ENCODE results near the gene CEP112.

Gene CEP112

DNA sequence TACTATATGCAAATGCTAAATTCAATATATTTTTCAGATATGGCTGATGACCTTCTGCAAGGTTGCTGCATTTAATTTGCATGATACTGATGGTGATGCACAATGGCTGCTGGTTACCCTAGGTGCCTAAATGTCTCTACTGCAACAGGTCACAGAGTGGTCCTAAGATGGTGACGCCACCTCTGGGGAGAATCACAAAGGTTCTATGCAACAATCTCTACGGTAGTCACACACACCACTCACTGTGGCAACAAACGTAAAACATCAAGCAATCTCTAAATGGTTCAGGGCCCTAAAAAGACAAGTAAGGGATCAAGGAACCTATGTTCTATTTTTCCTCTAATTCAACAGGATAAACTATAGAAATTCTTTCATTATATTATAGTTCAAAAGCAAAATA lies 293.3 kb downstream of the CEP112 start:
- Histone ChIP-seq H3K9me2 (replicated peaks; ENCODE audit: insufficient read depth, low read length) (no peaks in the 10 kb centered on the region), H3K79me2 (ENCODE audit: insufficient read depth, low read length) (no peaks in the 10 kb centered on the region), H3K36me3 (ENCODE audit: low read length) (no peaks in the 10 kb centered on the region), H3K27ac (ENCODE audit: low read depth, low read length) (no peak overlapping the region), H4K20me1 (ENCODE audit: low read depth, low read length) (no peaks in the 10 kb centered on the region), H2AFZ (ENCODE audit: low read depth, low read length, severe bottlenecking) (no peak overlapping the region), H3K4me3 (ENCODE audit: insufficient read depth, low read length, poor library complexity, severe bottlenecking) (no peak overlapping the region), H3F3A (ENCODE audit: insufficient read depth) (no peaks in the 10 kb centered on the region), H3K9me3 (ENCODE audit: insufficient read depth, low read length) (no peaks in the 10 kb centered on the region), H3K4me2 (ENCODE audit: low read depth, low read length, poor library complexity, severe bottlenecking) (no peak overlapping the region), H3K9ac (ENCODE audit: low read length) (no peak overlapping the region), H3K27me3 (ENCODE audit: low read length) (no peaks in the 10 kb centered on the region)
- TF ChIP-seq, protein P1, sequence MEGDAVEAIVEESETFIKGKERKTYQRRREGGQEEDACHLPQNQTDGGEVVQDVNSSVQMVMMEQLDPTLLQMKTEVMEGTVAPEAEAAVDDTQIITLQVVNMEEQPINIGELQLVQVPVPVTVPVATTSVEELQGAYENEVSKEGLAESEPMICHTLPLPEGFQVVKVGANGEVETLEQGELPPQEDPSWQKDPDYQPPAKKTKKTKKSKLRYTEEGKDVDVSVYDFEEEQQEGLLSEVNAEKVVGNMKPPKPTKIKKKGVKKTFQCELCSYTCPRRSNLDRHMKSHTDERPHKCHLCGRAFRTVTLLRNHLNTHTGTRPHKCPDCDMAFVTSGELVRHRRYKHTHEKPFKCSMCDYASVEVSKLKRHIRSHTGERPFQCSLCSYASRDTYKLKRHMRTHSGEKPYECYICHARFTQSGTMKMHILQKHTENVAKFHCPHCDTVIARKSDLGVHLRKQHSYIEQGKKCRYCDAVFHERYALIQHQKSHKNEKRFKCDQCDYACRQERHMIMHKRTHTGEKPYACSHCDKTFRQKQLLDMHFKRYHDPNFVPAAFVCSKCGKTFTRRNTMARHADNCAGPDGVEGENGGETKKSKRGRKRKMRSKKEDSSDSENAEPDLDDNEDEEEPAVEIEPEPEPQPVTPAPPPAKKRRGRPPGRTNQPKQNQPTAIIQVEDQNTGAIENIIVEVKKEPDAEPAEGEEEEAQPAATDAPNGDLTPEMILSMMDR (IDR thresholded peaks at IDR 0.05; ENCODE audit: insufficient read depth, low read length, poor library complexity, severe bottlenecking) = no peak
- TF ChIP-seq EZH2phosphoT487 (conservative IDR thresholded peaks at IDR 0.05; ENCODE audit: low read length) = no peak

DNA sequence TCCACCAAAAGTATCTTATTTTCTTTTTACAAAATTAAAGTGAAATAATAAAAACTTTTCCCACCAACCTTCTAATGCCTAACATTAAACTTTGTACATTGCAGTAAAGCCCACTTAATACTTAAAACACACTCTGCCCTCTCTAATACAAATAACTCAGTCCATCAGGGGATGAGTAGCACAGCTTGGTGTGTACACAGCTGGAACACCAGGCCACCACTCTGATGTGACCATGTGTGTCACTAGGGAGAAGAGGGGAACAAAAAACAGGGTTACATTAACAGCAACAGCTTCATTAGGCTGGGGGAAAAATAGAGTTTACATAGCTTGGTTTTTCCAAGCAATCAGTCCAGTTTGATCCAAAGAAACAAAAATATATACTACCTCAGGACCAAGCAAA lies 295.0 kb downstream of the CEP112 start:
- Histone ChIP-seq H3K9ac (ENCODE audit: low read length) (no peak overlapping the region), H2AFZ (ENCODE audit: low read depth, low read length, severe bottlenecking) (no peak overlapping the region), H3K9me2 (replicated peaks; ENCODE audit: insufficient read depth, low read length) (no peaks in the 10 kb centered on the region), H4K20me1 (ENCODE audit: low read depth, low read length) (no peaks in the 10 kb centered on the region), H3K27me3 (ENCODE audit: low read length) (no peaks in the 10 kb centered on the region), H3K36me3 (ENCODE audit: low read length) (no peaks in the 10 kb centered on the region), H3K79me2 (ENCODE audit: insufficient read depth, low read length) (no peaks in the 10 kb centered on the region), H3K27ac (ENCODE audit: low read depth, low read length) (no peak overlapping the region), H3K4me3 (ENCODE audit: insufficient read depth, low read length, poor library complexity, severe bottlenecking) (no peak overlapping the region), H3K9me3 (ENCODE audit: insufficient read depth, low read length) (no peaks in the 10 kb centered on the region), H3K4me2 (ENCODE audit: low read depth, low read length, poor library complexity, severe bottlenecking) (no peak overlapping the region), H3F3A (ENCODE audit: insufficient read depth) (no peaks in the 10 kb centered on the region)
- TF ChIP-seq, protein P1 (IDR thresholded peaks at IDR 0.05; ENCODE audit: insufficient read depth, low read length, poor library complexity, severe bottlenecking) = no peak
- no peak for TF ChIP-seq EZH2phosphoT487 (conservative IDR thresholded peaks at IDR 0.05; ENCODE audit: low read length)

- Histone ChIP-seq H4K20me1 (ENCODE audit: low read depth, low read length) (no peaks in the 10 kb centered on the region), H3F3A (ENCODE audit: insufficient read depth) (no peaks in the 10 kb centered on the region), H3K27ac (ENCODE audit: low read depth, low read length) (no peak overlapping the region), H3K27me3 (ENCODE audit: low read length) (no peaks in the 10 kb centered on the region), H3K4me2 (ENCODE audit: low read depth, low read length, poor library complexity, severe bottlenecking) (no peak overlapping the region), H3K36me3 (ENCODE audit: low read length) (no peaks in the 10 kb centered on the region), H2AFZ (ENCODE audit: low read depth, low read length, severe bottlenecking) (no peak overlapping the region), H3K4me3 (ENCODE audit: insufficient read depth, low read length, poor library complexity, severe bottlenecking) (no peak overlapping the region), H3K9ac (ENCODE audit: low read length) (no peak overlapping the region), H3K9me2 (replicated peaks; ENCODE audit: insufficient read depth, low read length) (no peaks in the 10 kb centered on the region), H3K9me3 (ENCODE audit: insufficient read depth, low read length) (no peaks in the 10 kb centered on the region), H3K79me2 (ENCODE audit: insufficient read depth, low read length) (no peaks in the 10 kb centered on the region)
- TF ChIP-seq EZH2phosphoT487 (conservative IDR thresholded peaks at IDR 0.05; ENCODE audit: low read length) = no peak
Observed at GRCh38 chr17:65895969-65896368, 296.0 kb downstream of the CEP112 start.

DNA sequence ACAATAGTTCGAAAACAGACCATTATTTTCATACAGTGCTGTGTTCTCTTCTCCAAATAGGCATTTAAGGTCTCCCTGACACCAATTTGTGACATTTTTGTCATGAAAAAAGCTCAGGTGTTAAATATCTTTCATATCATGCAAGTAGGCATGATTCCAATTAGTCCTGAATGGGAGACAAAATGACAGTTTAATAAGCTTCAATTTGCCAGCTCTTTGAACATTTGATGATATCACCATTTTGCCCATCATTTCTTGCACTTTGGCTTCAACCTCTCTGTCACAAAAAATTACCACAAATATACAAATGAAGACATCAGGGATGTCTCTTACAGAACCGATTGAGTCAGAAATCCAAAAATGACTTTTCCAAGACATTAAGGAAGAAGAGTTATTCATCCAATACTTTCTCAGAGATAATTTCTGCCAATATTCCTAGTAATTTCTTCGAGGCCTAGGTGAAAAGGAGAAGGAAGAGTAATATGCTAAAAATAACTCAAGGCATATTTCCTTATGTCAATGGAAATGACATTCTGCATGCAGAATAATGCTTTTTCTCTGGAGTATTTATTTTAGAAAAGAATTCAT lies 298.1 kb downstream of the CEP112 start:
- Histone ChIP-seq H3K36me3 (ENCODE audit: low read length) (no peaks in the 10 kb centered on the region), H3F3A (ENCODE audit: insufficient read depth) (no peaks in the 10 kb centered on the region), H2AFZ (ENCODE audit: low read depth, low read length, severe bottlenecking) (no peak overlapping the region), H3K9me2 (replicated peaks; ENCODE audit: insufficient read depth, low read length) (no peaks in the 10 kb centered on the region), H3K4me2 (ENCODE audit: low read depth, low read length, poor library complexity, severe bottlenecking) (no peak overlapping the region), H3K79me2 (ENCODE audit: insufficient read depth, low read length) (no peaks in the 10 kb centered on the region), H3K27ac (ENCODE audit: low read depth, low read length) (no peak overlapping the region), H3K9me3 (ENCODE audit: insufficient read depth, low read length) (no peaks in the 10 kb centered on the region), H3K9ac (ENCODE audit: low read length) (no peak overlapping the region), H3K4me3 (ENCODE audit: insufficient read depth, low read length, poor library complexity, severe bottlenecking) (no peak overlapping the region), H3K27me3 (ENCODE audit: low read length) (no peaks in the 10 kb centered on the region), H4K20me1 (ENCODE audit: low read depth, low read length) (no peaks in the 10 kb centered on the region)
- TF ChIP-seq EZH2phosphoT487 (conservative IDR thresholded peaks at IDR 0.05; ENCODE audit: low read length) = no peak
- TF ChIP-seq, protein P1 (IDR thresholded peaks at IDR 0.05; ENCODE audit: insufficient read depth, low read length, poor library complexity, severe bottlenecking) = no peak

Measured in SU-DHL-6 (cell line).